ENCODE measurements around the gene PATL2.
"Not testable (repeated sequence)": the region's sequence is repeated elsewhere in the genome, so short reads cannot be mapped to it uniquely, and the experiment has no call there.

Gene PATL2

GRCh38 chr15:44719293-44719999 is 8.3 kb upstream of the PATL2 start:
- peak; percentile 56 for DNase-seq

GRCh38 chr15:44718927-44719292 is 7.8 kb upstream of the PATL2 start:
- no peak for DNase-seq

- DNase-seq, result no peak
Observed at GRCh38 chr15:44718180-44718926, 7.2 kb upstream of the PATL2 start.

GRCh38 chr15:44716983-44717602 is 6.0 kb upstream of the PATL2 start:
- no peak for DNase-seq

- DNase-seq, result no peak
Observed at GRCh38 chr15:44715797-44716334, 4.7 kb upstream of the PATL2 start.

- DNase-seq, result no peak
Observed at GRCh38 chr15:44715142-44715796, 4.1 kb upstream of the PATL2 start.

- no peak for DNase-seq
Observed at GRCh38 chr15:44713006-44713966, 2.2 kb upstream of the PATL2 start.

- DNase-seq, result peak; percentile 58
Observed at GRCh38 chr15:44712346-44713005, 1.4 kb upstream of the PATL2 start.

- DNase-seq, result peak; percentile 63
Observed at GRCh38 chr15:44711743-44712345, 721 bp upstream of the PATL2 start.

GRCh38 chr15:44710236-44711095 is 657 bp downstream of the PATL2 start:
- no peak for DNase-seq

- DNase-seq, result no peak
Observed at GRCh38 chr15:44706946-44707636, 4.0 kb downstream of the PATL2 start.

GRCh38 chr15:44706401-44706800 is 4.7 kb downstream of the PATL2 start:
- DNase-seq, result no peak

- no peak for DNase-seq
Observed at GRCh38 chr15:44705986-44706385, 5.1 kb downstream of the PATL2 start.

GRCh38 chr15:44700676-44701075 is 10.4 kb downstream of the PATL2 start:
- not testable (repeated sequence) for DNase-seq

- DNase-seq, result no peak
Observed at GRCh38 chr15:44698641-44699040, 12.5 kb downstream of the PATL2 start.

- DNase-seq, result no peak
Observed at GRCh38 chr15:44697014-44697413, 14.1 kb downstream of the PATL2 start.

- no peak for DNase-seq
Observed at GRCh38 chr15:44695294-44695693, 15.8 kb downstream of the PATL2 start.

- DNase-seq, result no peak
Observed at GRCh38 chr15:44694416-44694815, 16.7 kb downstream of the PATL2 start.

- DNase-seq, result no peak
Observed at GRCh38 chr15:44692659-44693058, 18.5 kb downstream of the PATL2 start.
